K562 (cell line): Measurements from ENCODE around the gene CD300C.

Source experiments
- BACH1 ChIP-seq: fragments of 200-800 bp; sonication (Bioruptor generic); IDR thresholded peaks from 2 replicates; pipeline ENCODE4 v1.6.1; 2016; ENCODE audit warnings: missing genetic modification characterization, missing compliant biosample characterization
- CHD4 ChIP-seq: fragments of 200-600 bp; sonication (generic); IDR thresholded peaks from 3 replicates; pipeline ENCODE4 v1.6.1; 2012; ENCODE audit warnings: low read depth, mild to moderate bottlenecking, mixed read lengths, low read length, inconsistent platforms; ENCODE audit not compliant: insufficient read depth, insufficient replicate concordance, poor library complexity, severe bottlenecking
- CTCF ChIP-seq, 3 experiments: IDR thresholded peaks in 2 of 3; conservative IDR thresholded peaks in 1 of 3; 2 replicates each; pipeline ENCODE4 v1.5.1; 2011 to 2012; ENCODE audit warnings: low read length in 3 of 3, mild to moderate bottlenecking in 3 of 3, control low read depth in 2 of 3, improper control_type of control experiment in 1 of 3, inconsistent platforms in 1 of 3, low read depth in 1 of 3, mixed read lengths in 1 of 3, moderate library complexity in 1 of 3; ENCODE audit not compliant: insufficient read depth in 2 of 3
- E2F6 ChIP-seq, 2 experiments: IDR thresholded peaks; 2 replicates each; pipeline ENCODE4 v1.6.1; 2011; ENCODE audit warnings: borderline replicate concordance in 1 of 2, control low read depth in 1 of 2, low read depth in 1 of 2, low read length in 1 of 2, mild to moderate bottlenecking in 1 of 2, mixed read lengths in 1 of 2, moderate library complexity in 1 of 2; ENCODE audit not compliant: insufficient read depth in 1 of 2, insufficient read length in 1 of 2, poor library complexity in 1 of 2, severe bottlenecking in 1 of 2; ENCODE audit errors: extremely low read depth in 1 of 2
- ETV6 ChIP-seq, 3 experiments: fragments of 150-350 bp in 1 of 3; sonication (generic) in 1 of 3; formaldehyde crosslinking in 1 of 3; IDR thresholded peaks; 2 replicates each; pipeline versions ENCODE4 v1.6.1 to v1.8.0; 2014 to 2022; ENCODE audit warnings: borderline replicate concordance in 2 of 3, low read depth in 2 of 3, antibody characterized with exemption in 1 of 3, low read length in 1 of 3, mild to moderate bottlenecking in 1 of 3, missing genetic modification reagents in 1 of 3
- HMGXB4 ChIP-seq: sonication (generic); formaldehyde crosslinking; IDR thresholded peaks from 2 replicates; pipeline ENCODE4 v1.8.1; 2023; ENCODE audit warnings: mild to moderate bottlenecking, missing genetic modification reagents
- KLF1 ChIP-seq: fragments of 450-650 bp; IDR thresholded peaks from 2 replicates; pipeline ENCODE4 v1.6.1; 2016; ENCODE audit warnings: missing genetic modification characterization, missing compliant biosample characterization
- MEF2A ChIP-seq: IDR thresholded peaks from 2 replicates; pipeline ENCODE4 v1.6.1; 2011; ENCODE audit warnings: low read depth, mild to moderate bottlenecking, low read length, moderate library complexity; ENCODE audit not compliant: control insufficient read depth
- POLR2A ChIP-seq: fragments of 450-650 bp; conservative IDR thresholded peaks from 2 replicates; pipeline ENCODE4 v1.6.1; 2016
- RFX5 ChIP-seq: IDR thresholded peaks from 2 replicates; pipeline ENCODE4 v1.6.1; 2011; ENCODE audit warnings: low read depth, mild to moderate bottlenecking, improper control_type of control experiment, low read length
- SNRNP70 ChIP-seq: fragments of 200-400 bp; formaldehyde crosslinking; optimal IDR thresholded peaks from 2 replicates; pipeline ENCODE3; 2017; ENCODE audit warnings: low read depth, low read length
- YY1 ChIP-seq, 3 experiments: IDR thresholded peaks; 2 replicates each; pipeline ENCODE4 v1.6.1; 2011; ENCODE audit warnings: low read length in 2 of 3, mild to moderate bottlenecking in 2 of 3, moderate library complexity in 2 of 3, borderline replicate concordance in 1 of 3, control low read depth in 1 of 3, low read depth in 1 of 3; ENCODE audit not compliant: insufficient read depth in 3 of 3, insufficient replicate concordance in 2 of 3, control insufficient read depth in 1 of 3, insufficient read length in 1 of 3; ENCODE audit errors: extremely low read depth in 1 of 3
- ZBED1 ChIP-seq: IDR thresholded peaks from 2 replicates; pipeline ENCODE4 v1.6.1; 2014

- TF ChIP-seq CTCF (IDR thresholded peaks at IDR 0.05 in 2 of 3, conservative IDR thresholded peaks at IDR 0.05 in 1 of 3; ENCODE audit: insufficient read depth in 2 of 3, low read depth in 1 of 3, low read length in 3 of 3) (no peak), SNRNP70 (no peak), ETV6 (IDR thresholded peaks at IDR 0.05; ENCODE audit: borderline replicate concordance in 1 of 2, low read depth in 2 of 2, low read length in 1 of 2) (no peak), ETV6 (CRISPR knock-in tag; IDR thresholded peaks at IDR 0.05; ENCODE audit: borderline replicate concordance) (no peak), RFX5 (no peak), CHD4 (no peak), POLR2A (no peak), KLF1 (no peak), HMGXB4 (CRISPR knock-in tag) (no peak), ZBED1 (no peak), BACH1 (tag) (no peak), E2F6 (IDR thresholded peaks at IDR 0.05; ENCODE audit: borderline replicate concordance in 1 of 2, extremely low read depth in 1 of 2, insufficient read depth in 1 of 2, insufficient read length in 1 of 2, low read depth in 1 of 2, low read length in 1 of 2, poor library complexity in 1 of 2, severe bottlenecking in 1 of 2) (no peak), MEF2A (no peak), YY1 (IDR thresholded peaks at IDR 0.05; ENCODE audit: borderline replicate concordance in 1 of 3, control insufficient read depth in 1 of 3, extremely low read depth in 1 of 3, insufficient read depth in 3 of 3, insufficient read length in 1 of 3, insufficient replicate concordance in 2 of 3, low read depth in 1 of 3, low read length in 2 of 3) (no peak)
These were observed 43.1 kb downstream of the CD300C start for GRCh38 chr17:74502861-74503260.
